Trophoblast cell (in vitro differentiated cells and primary cell): ENCODE data around the gene PTGIS.
"Not testable (repeated sequence)": the region's sequence is repeated elsewhere in the genome, so short reads cannot be mapped to it uniquely, and the experiment has no call there.

Source experiments
- DNase-seq, 2 donors: peaks; one replicate each; pipeline ENCODE4 v3.0.0-alpha.2; 2016
- H2AFZ ChIP-seq: 2 replicates; pipeline ENCODE4 v1.6.1; 2013; ENCODE audit warnings: low read length, moderate library complexity, mild to moderate bottlenecking; ENCODE audit not compliant: insufficient read depth, poor library complexity
- H2AK5ac ChIP-seq: 2 replicates; pipeline ENCODE4 v1.6.1; 2013; ENCODE audit warnings: mild to moderate bottlenecking, low read length
- H2BK120ac ChIP-seq: 2 replicates; pipeline ENCODE4 v1.6.1; 2013; ENCODE audit warnings: low read length, mild to moderate bottlenecking, moderate library complexity; ENCODE audit not compliant: insufficient read depth, poor library complexity
- H2BK12ac ChIP-seq: 2 replicates; pipeline ENCODE4 v1.6.1; 2013; ENCODE audit warnings: mild to moderate bottlenecking, low read length, moderate library complexity
- H2BK5ac ChIP-seq: 2 replicates; pipeline ENCODE4 v1.6.1; 2013; ENCODE audit warnings: low read length, low read depth, moderate library complexity, mild to moderate bottlenecking; ENCODE audit not compliant: poor library complexity
- H3K14ac ChIP-seq: 2 replicates; pipeline ENCODE4 v1.6.1; 2013; ENCODE audit warnings: mild to moderate bottlenecking, low read length
- H3K18ac ChIP-seq: 2 replicates; pipeline ENCODE4 v1.6.1; 2013; ENCODE audit warnings: mild to moderate bottlenecking, low read length
- H3K23ac ChIP-seq: 2 replicates; pipeline ENCODE4 v1.6.1; 2013; ENCODE audit warnings: low read length
- H3K27ac ChIP-seq: 2 replicates; pipeline ENCODE4 v1.5.1; 2013; ENCODE audit warnings: low read depth, mild to moderate bottlenecking, inconsistent platforms, low read length, moderate library complexity
- H3K27me3 ChIP-seq: 2 replicates; pipeline ENCODE4 v1.6.1; 2013; ENCODE audit warnings: inconsistent platforms, mild to moderate bottlenecking, low read length, moderate library complexity; ENCODE audit not compliant: insufficient read depth
- H3K36me3 ChIP-seq, 2 experiments: 1 replicate in 1 of 2; 2 replicates in 1 of 2; pipeline ENCODE4 v1.6.1; 2013; ENCODE audit warnings: low read length in 2 of 2, mild to moderate bottlenecking in 2 of 2, moderate library complexity in 1 of 2; ENCODE audit not compliant: insufficient read depth in 2 of 2, control insufficient read depth in 1 of 2
- H3K4ac ChIP-seq: 2 replicates; pipeline ENCODE4 v1.6.1; 2013; ENCODE audit warnings: low read depth, mild to moderate bottlenecking, low read length, moderate library complexity
- H3K4me1 ChIP-seq, 2 experiments: 1 replicate in 1 of 2; 2 replicates in 1 of 2; pipeline ENCODE4 v1.6.1; 2013; ENCODE audit warnings: low read length in 2 of 2, mild to moderate bottlenecking in 2 of 2, moderate library complexity in 1 of 2; ENCODE audit not compliant: insufficient read depth in 2 of 2, control insufficient read depth in 1 of 2
- H3K4me2 ChIP-seq: 2 replicates; pipeline ENCODE4 v1.6.1; 2013; ENCODE audit warnings: inconsistent platforms, mild to moderate bottlenecking, low read length, moderate library complexity
- H3K4me3 ChIP-seq: 2 replicates; pipeline ENCODE4 v1.5.1; 2013; ENCODE audit warnings: mild to moderate bottlenecking, low read depth, low read length, inconsistent platforms
- H3K79me1 ChIP-seq: one replicate; pipeline ENCODE4 v1.6.1; 2013; ENCODE audit warnings: low read length
- H3K79me2 ChIP-seq: 2 replicates; pipeline ENCODE4 v1.6.1; 2013; ENCODE audit warnings: low read length, mild to moderate bottlenecking; ENCODE audit not compliant: control insufficient read depth, insufficient read depth, poor library complexity
- H3K9ac ChIP-seq: 2 replicates; pipeline ENCODE4 v1.6.1; 2013; ENCODE audit warnings: mild to moderate bottlenecking, low read length
- H3K9me3 ChIP-seq: 2 replicates; pipeline ENCODE4 v1.6.1; 2013; ENCODE audit warnings: low read depth, mild to moderate bottlenecking, control low read depth, inconsistent platforms, low read length; ENCODE audit not compliant: insufficient read depth
- H4K12ac ChIP-seq: 2 replicates; pipeline ENCODE4 v1.6.1; 2013; ENCODE audit warnings: low read depth, mild to moderate bottlenecking, low read length, moderate library complexity
- H4K8ac ChIP-seq: 2 replicates; pipeline ENCODE4 v1.6.1; 2013; ENCODE audit warnings: low read depth, mild to moderate bottlenecking, low read length, moderate library complexity
- H4K91ac ChIP-seq: one replicate; pipeline ENCODE4 v1.6.1; 2013; ENCODE audit warnings: low read depth, mild to moderate bottlenecking, low read length, moderate library complexity
- WGBS: extraction: QIAGEN DNeasy Blood & Tissue Kit; methylation state at CpG from one replicate; pipeline ENCODE4 v1.1.7; 2013; ENCODE audit warnings: missing lambda C conversion rate; ENCODE audit not compliant: insufficient read length, insufficient coverage; ENCODE audit errors: extremely low coverage; 5-methylcytosine and 5-hydroxymethylcytosine counted together

Gene PTGIS

GRCh38 chr20:49615051-49615400 lies 47.1 kb upstream of the PTGIS start:
- H3K27ac ChIP-seq, H2BK120ac ChIP-seq, H4K91ac ChIP-seq, H2AK5ac ChIP-seq, H3K4me3 ChIP-seq, H3K4me2 ChIP-seq, H3K14ac ChIP-seq, H2BK12ac ChIP-seq, H3K79me2 ChIP-seq, H3K4ac ChIP-seq, H2BK5ac ChIP-seq, H4K8ac ChIP-seq, H3K23ac ChIP-seq, H3K9ac ChIP-seq, H3K27me3 ChIP-seq, DNase-seq, H3K79me1 ChIP-seq, H3K9me3 ChIP-seq, H3K36me3 ChIP-seq, H3K18ac ChIP-seq, H2AFZ ChIP-seq, H4K12ac ChIP-seq, H3K4me1 ChIP-seq: not testable (repeated sequence)
- WGBS, result no CpG with 5 or more reads among the region's 8 CpGs

GRCh38 chr20:49614338-49615050 lies 46.6 kb upstream of the PTGIS start:
- peak; percentile 58 to 91 for DNase-seq
- no peak overlapping the region for H3K4me3 ChIP-seq
- no peak overlapping the region for H2AK5ac ChIP-seq
- no peak overlapping the region for H3K9ac ChIP-seq
- no peak overlapping the region for H3K18ac ChIP-seq
- H3K14ac ChIP-seq, result no peak overlapping the region
- no peak overlapping the region for H4K91ac ChIP-seq
- H3K4me2 ChIP-seq, result no peak overlapping the region
- H2BK12ac ChIP-seq, result no peak overlapping the region
- peaks cover 2% of the 10 kb centered on the region for H3K9me3 ChIP-seq
- H3K27me3 ChIP-seq, result no peaks in the 10 kb centered on the region
- H3K79me2 ChIP-seq, result no peaks in the 10 kb centered on the region
- H2AFZ ChIP-seq, result no peak overlapping the region
- no peak overlapping the region for H4K12ac ChIP-seq
- H4K8ac ChIP-seq, result no peak overlapping the region
- H3K36me3 ChIP-seq, result no peaks in the 10 kb centered on the region
- WGBS, result no CpG with 5 or more reads among the region's 13 CpGs
- no peak overlapping the region for H2BK120ac ChIP-seq
- H2BK5ac ChIP-seq, result no peak overlapping the region
- no peak overlapping the region for H3K27ac ChIP-seq
- H3K4ac ChIP-seq, result no peak overlapping the region
- H3K23ac ChIP-seq, result no peak overlapping the region
- peaks cover 0 to 6% of the 10 kb centered on the region in 2 experiments for H3K4me1 ChIP-seq
- H3K79me1 ChIP-seq, result peaks cover 2% of the 10 kb centered on the region

- Histone ChIP-seq H2AFZ (no peak overlapping the region), H2AK5ac (no peak overlapping the region), H3K4me3 (no peak overlapping the region), H4K12ac (no peak overlapping the region), H3K36me3 (no peaks in the 10 kb centered on the region), H3K4ac (no peak overlapping the region), H4K8ac (no peak overlapping the region), H3K14ac (no peak overlapping the region), H3K18ac (no peak overlapping the region), H3K27ac (no peak overlapping the region), H3K79me2 (no peaks in the 10 kb centered on the region), H3K23ac (no peak overlapping the region), H3K4me1 (peaks cover 0 to 7% of the 10 kb centered on the region in 2 experiments), H3K9me3 (peaks cover 4% of the 10 kb centered on the region), H4K91ac (peak overlapping the region; percentile 26), H3K9ac (no peak overlapping the region), H2BK5ac (no peak overlapping the region), H3K27me3 (no peaks in the 10 kb centered on the region), H3K79me1 (peaks cover 2% of the 10 kb centered on the region), H2BK120ac (no peak overlapping the region), H3K4me2 (no peak overlapping the region), H2BK12ac (no peak overlapping the region)
- DNase-seq, result no peak
- WGBS, result no CpG with 5 or more reads among the region's 6 CpGs
Observed at GRCh38 chr20:49612127-49612738, 44.3 kb upstream of the PTGIS start.

GRCh38 chr20:49611539-49612126 lies 43.7 kb upstream of the PTGIS start:
- H4K91ac ChIP-seq, result peak overlapping the region; percentile 26
- not testable (repeated sequence) for H4K12ac ChIP-seq, H3K9me3 ChIP-seq, H3K27ac ChIP-seq, H3K36me3 ChIP-seq, H2AK5ac ChIP-seq, H3K79me1 ChIP-seq, H3K4me3 ChIP-seq, H3K27me3 ChIP-seq, H3K14ac ChIP-seq, H3K4me1 ChIP-seq, H2BK5ac ChIP-seq, H3K9ac ChIP-seq, DNase-seq, H2BK120ac ChIP-seq, H3K79me2 ChIP-seq, H3K23ac ChIP-seq, H3K4ac ChIP-seq
- H3K18ac ChIP-seq, result peak overlapping the region; percentile 38
- H2AFZ ChIP-seq, result peak overlapping the region; percentile 58
- WGBS, result no CpG with 5 or more reads among the region's 6 CpGs
- H3K4me2 ChIP-seq, result peak overlapping the region; percentile 51
- H4K8ac ChIP-seq, result peak overlapping the region; percentile 37
- peak overlapping the region; percentile 25 for H2BK12ac ChIP-seq
